K562 (cell line): ENCODE measurements around the gene CCNB1. TPM values are rescaled to one million over a fixed set of nuclear protein-coding genes. Genes with fewer than 3 reads are reported as not detected.

Experiments used
- ATAC-seq: fragments of 200-7000 bp; cut with Tn5 transposase; 3 replicates; pipeline ENCODE4 v1.9.1; 2020; ENCODE audit warnings: moderate library complexity
- BruUV-seq: library from RNA; stranded (reverse); fragments of 400-500 nt; replicated peaks from 2 replicates; lab custom pipeline; 2021; lab: Mats Ljungman, UMichigan
- CTCF ChIA-PET: fragments of 300-600 bp; formaldehyde crosslinking; extraction: SDS; loops from one replicate; lab custom pipeline; 2021; ENCODE audit warnings: low intra/inter-chr PET ratio; lab: Yijun Ruan, JAX
- POLR2A ChIA-PET: fragments of 300-600, 350-650 bp; sonication (Branson Sonifier 250); formaldehyde crosslinking; extraction: SDS; loops from one replicate; lab custom pipeline; 2021; ENCODE audit warnings: antibody characterized with exemption, inconsistent platforms; lab: Yijun Ruan, JAX
- DNase-seq, 4 experiments: peaks; one replicate each; pipeline versions ENCODE4 v3.0.0 to v3.0.0-alpha.2; 2011 to 2018; ENCODE audit warnings: low spot score in 3 of 4, mixed read lengths in 3 of 4; ENCODE audit errors: extremely low read depth in 1 of 4
- FAIRE-seq: peaks from 2 replicates; lab custom pipeline; 2011; peaks lifted over from hg19 to GRCh38; lab: Jason Lieb, UNC
- H2AFZ ChIP-seq: 2 replicates; pipeline ENCODE4 v1.6.0; 2011; ENCODE audit warnings: low read depth, low read length, control low read depth, inconsistent platforms
- H3K27ac ChIP-seq: fragments of 200-600 bp; 3 replicates; pipeline ENCODE4 v1.8.0; 2011; ENCODE audit warnings: low read depth, mild to moderate bottlenecking, control low read depth, inconsistent platforms, low read length, moderate library complexity, mixed read lengths; ENCODE audit errors: extremely low read depth
- H3K27me3 ChIP-seq, 2 experiments: fragments of 300-600 bp in 1 of 2; 2 replicates in 1 of 2; 3 replicates in 1 of 2; pipeline versions ENCODE4 v1.6.0 to v1.8.0; 2011; ENCODE audit warnings: inconsistent platforms in 2 of 2, low read length in 2 of 2, mild to moderate bottlenecking in 1 of 2, mixed read lengths in 1 of 2, moderate library complexity in 1 of 2; ENCODE audit not compliant: control insufficient read depth in 2 of 2, insufficient read depth in 2 of 2
- H3K36me3 ChIP-seq: fragments of 300-600 bp; 3 replicates; pipeline ENCODE4 v1.8.0; 2011; ENCODE audit warnings: mild to moderate bottlenecking, low read length, inconsistent platforms; ENCODE audit not compliant: control insufficient read depth, insufficient read depth
- H3K4me1 ChIP-seq, 2 experiments: fragments of 200-600 bp in 1 of 2; replicated peaks in 1 of 2; 2 replicates in 1 of 2; 3 replicates in 1 of 2; pipeline versions ENCODE4 v1.5.1 to v1.8.0; 2011; ENCODE audit warnings: inconsistent platforms in 2 of 2, low read length in 2 of 2, mild to moderate bottlenecking in 1 of 2, mixed read lengths in 1 of 2, moderate library complexity in 1 of 2; ENCODE audit not compliant: control insufficient read depth in 2 of 2, insufficient read depth in 2 of 2
- H3K4me2 ChIP-seq: 2 replicates; pipeline ENCODE4 v1.6.1; 2011; ENCODE audit warnings: low read length, control low read depth, inconsistent platforms, mixed read lengths; ENCODE audit not compliant: insufficient read depth
- H3K4me3 ChIP-seq: fragments of 200-600 bp; sonication (generic), shearing (Covaris generic); 2 replicates; pipeline ENCODE4 v1.5.1; 2016; ENCODE audit warnings: control low read depth, inconsistent platforms
- H3K79me2 ChIP-seq: fragments of 200-600 bp; 3 replicates; pipeline ENCODE4 v1.8.0; 2011; ENCODE audit warnings: low read length, inconsistent platforms; ENCODE audit not compliant: control insufficient read depth, insufficient read depth
- H3K9ac ChIP-seq, 2 experiments: 2 replicates each; pipeline versions ENCODE4 v1.6.0 to v1.6.1; 2011; ENCODE audit warnings: low read depth in 2 of 2, low read length in 2 of 2, control low read depth in 1 of 2, inconsistent platforms in 1 of 2, mild to moderate bottlenecking in 1 of 2, mixed read lengths in 1 of 2; ENCODE audit not compliant: insufficient read depth in 1 of 2
- H3K9me1 ChIP-seq: one replicate; pipeline ENCODE4 v1.6.0; 2011; ENCODE audit warnings: inconsistent platforms, mild to moderate bottlenecking, low read length, moderate library complexity; ENCODE audit not compliant: control insufficient read depth, insufficient read depth
- H3K9me3 ChIP-seq: replicated peaks from 2 replicates; pipeline ENCODE4 v1.5.1; 2011; ENCODE audit warnings: low read depth, low read length, inconsistent platforms; ENCODE audit not compliant: control insufficient read depth, insufficient read depth
- H4K20me1 ChIP-seq: replicated peaks from 2 replicates; pipeline ENCODE4 v1.6.1; 2011; ENCODE audit warnings: low read length, inconsistent platforms, mixed read lengths; ENCODE audit not compliant: control insufficient read depth, insufficient read depth
- BRF1 ChIP-seq: IDR thresholded peaks from 3 replicates; pipeline ENCODE4 v1.6.1; 2011; ENCODE audit warnings: borderline replicate concordance, mild to moderate bottlenecking; ENCODE audit not compliant: insufficient read length; ENCODE audit errors: extremely low read depth
- CAMTA2 ChIP-seq: fragments of 250-450 bp; sonication (Bioruptor Pico); conservative IDR thresholded peaks from 2 replicates; pipeline ENCODE4 v1.5.1; 2022
- E2F3 ChIP-seq: fragments of 250-450 bp; sonication (Bioruptor Pico); IDR thresholded peaks from 2 replicates; pipeline ENCODE4 v1.4.0; 2020; ENCODE audit warnings: mild to moderate bottlenecking
- ELK1 ChIP-seq: sonication (generic); formaldehyde crosslinking; IDR thresholded peaks from 2 replicates; pipeline ENCODE4 v1.8.1; 2022; ENCODE audit warnings: missing genetic modification reagents
- HLTF ChIP-seq: fragments of 450-650 bp; IDR thresholded peaks from 2 replicates; pipeline ENCODE4 v1.6.1; 2016
- HMG20A ChIP-seq: fragments of 450-650 bp; formaldehyde crosslinking; conservative IDR thresholded peaks from 2 replicates; pipeline ENCODE4 v1.4.0; 2020; ENCODE audit warnings: mild to moderate bottlenecking, mixed read lengths
- MBD2 ChIP-seq: sonication (generic); IDR thresholded peaks from 2 replicates; pipeline ENCODE4 v1.6.1; 2016; ENCODE audit warnings: low read depth, borderline replicate concordance
- MTA1 ChIP-seq: fragments of 450-650 bp; IDR thresholded peaks from 2 replicates; pipeline ENCODE4 v1.6.1; 2017; ENCODE audit warnings: borderline replicate concordance
- NCOA1 ChIP-seq: fragments of 450-650 bp; IDR thresholded peaks from 2 replicates; pipeline ENCODE4 v1.6.1; 2016; ENCODE audit warnings: low read depth
- PHF21A ChIP-seq: fragments of 450-650 bp; IDR thresholded peaks from 2 replicates; pipeline ENCODE4 v1.6.1; 2017; ENCODE audit warnings: low read depth, borderline replicate concordance
- PYGO2 ChIP-seq: fragments of 450-650 bp; IDR thresholded peaks from 2 replicates; pipeline ENCODE4 v1.6.1; 2016; ENCODE audit warnings: mild to moderate bottlenecking, missing genetic modification characterization, moderate library complexity, missing compliant biosample characterization
- RBM22 ChIP-seq: fragments of 200-400 bp; formaldehyde crosslinking; IDR thresholded peaks from 2 replicates; pipeline ENCODE4 v1.6.1; 2018; ENCODE audit warnings: low read length, low read depth; ENCODE audit not compliant: poor library complexity, severe bottlenecking
- XRCC5 ChIP-seq: fragments of 200-400 bp; formaldehyde crosslinking; IDR thresholded peaks from 2 replicates; pipeline ENCODE4 v1.6.1; 2017; ENCODE audit warnings: low read depth, mild to moderate bottlenecking, low read length
- ZFX ChIP-seq: sonication (generic); formaldehyde crosslinking; IDR thresholded peaks from 2 replicates; pipeline ENCODE4 v1.8.0; 2022; ENCODE audit warnings: mild to moderate bottlenecking, missing genetic modification reagents, moderate library complexity
- ZNF146 ChIP-seq: IDR thresholded peaks from one replicate; pipeline ENCODE4 v1.6.1; 2018; ENCODE audit warnings: missing compliant biosample characterization; ENCODE audit not compliant: unreplicated experiment
- ZNF197 ChIP-seq: fragments of 200-800 bp; sonication (Bioruptor generic); IDR thresholded peaks from 2 replicates; pipeline ENCODE4 v1.6.1; 2016; ENCODE audit warnings: low read depth, missing genetic modification characterization, missing compliant biosample characterization
- ZNF282 ChIP-seq: sonication (generic); formaldehyde crosslinking; IDR thresholded peaks from 2 replicates; pipeline ENCODE4 v1.8.1; 2023; ENCODE audit warnings: missing genetic modification reagents
- ZNF41 ChIP-seq: fragments of 250-450 bp; sonication (Bioruptor Pico); conservative IDR thresholded peaks from 2 replicates; pipeline ENCODE4 v1.4.0; 2020; ENCODE audit warnings: mild to moderate bottlenecking
- ZNF592 ChIP-seq: fragments of 450-650 bp; IDR thresholded peaks from 2 replicates; pipeline ENCODE4 v1.6.1; 2017; ENCODE audit warnings: antibody characterized with exemption, mild to moderate bottlenecking
- ZNF75A ChIP-seq: fragments of 450-650 bp; formaldehyde crosslinking; IDR thresholded peaks from 2 replicates; pipeline ENCODE4 v1.4.0; 2020; ENCODE audit warnings: mild to moderate bottlenecking
- WGBS: fragments of 100-300 bp; shearing (Covaris generic); methylation state at CpG from one replicate; pipeline ENCODE4 v1.1.6; 2016; ENCODE audit warnings: low coverage, mixed read lengths; ENCODE audit not compliant: insufficient coverage; ENCODE audit errors: missing lambda C conversion rate; 5-methylcytosine and 5-hydroxymethylcytosine counted together
- in situ Hi-C: fragments of 300-500 bp; cut with MboI; formaldehyde crosslinking; loops from 4 replicates; pipeline ENCODE4 v1.15.0; 2018; ENCODE audit warnings: inconsistent platforms, mixed read lengths
- intact Hi-C: fragments of 100-400 bp; cut with micrococcal nuclease; formaldehyde crosslinking; loops from 2 replicates; pipeline ENCODE4 v1.14.2; 2022
- polyA plus RNA-seq, 8 experiments: library from polyadenylated mRNA; depleted of rRNA in 4 of 8; stranded (reverse) in 5 of 8; unstranded in 3 of 8; fragments of >200 nt; fragmentation: Nextera tagmentation in 2 of 8; fragmentation: Illumina TruSeq in 1 of 8; extraction: Ambion mirVana in 2 of 8; extraction: Trizol in 1 of 8; gene quantifications; 2 replicates each; pipeline versions ENCODE4 v1.2.1 to v1.2.3, GENCODE V29; 2011 to 2014; ENCODE audit warnings: inconsistent platforms in 1 of 8, missing spikeins in 1 of 8
- total RNA-seq, 7 experiments: library from RNA; depleted of rRNA in 6 of 7; stranded (reverse); fragments of >200 nt in 6 of 7; fragmentation: Illumina TruSeq in 2 of 7; extraction: Trizol in 2 of 7; gene quantifications; 2 replicates each; pipeline versions ENCODE4 v1.2.1 to v1.2.3, GENCODE V29; 2011 to 2021; ENCODE audit warnings: low replicate concordance in 1 of 7

Gene CCNB1
- total and polyA plus RNA-seq, 9 of the 15 experiments (the other 6 are each of a cell fraction or from before 2014, with no cell fraction given) = 165 to 679 (median 271) TPM

- TF ChIP-seq MTA1 = no peak
- no peak for TF ChIP-seq E2F3 (CRISPR knock-in tag)
- no peak for TF ChIP-seq CAMTA2 (CRISPR knock-in tag)
- no peak for TF ChIP-seq RBM22
- no peak for TF ChIP-seq ZNF282 (CRISPR knock-in tag)
- TF ChIP-seq PYGO2 (tag) = no peak
- no peak for TF ChIP-seq ZNF592
- TF ChIP-seq ZNF146 (CRISPR knock-in tag) = no peak
- TF ChIP-seq HLTF = no peak
- TF ChIP-seq ZNF197 = no peak
- TF ChIP-seq PHF21A = no peak
- no peak for TF ChIP-seq ZFX (CRISPR knock-in tag)
- no peak for TF ChIP-seq ELK1
- no peak for TF ChIP-seq XRCC5
- TF ChIP-seq BRF1 = no peak
- no peak for TF ChIP-seq NCOA1
- TF ChIP-seq ZNF41 (CRISPR knock-in tag) = no peak
- TF ChIP-seq HMG20A = no peak
- TF ChIP-seq ZNF75A (CRISPR knock-in tag) = no peak
- no peak for TF ChIP-seq MBD2
- no peaks in the 10 kb centered on the region for H3K9me3 ChIP-seq
- H3K79me2 ChIP-seq = no peaks in the 10 kb centered on the region
- ATAC-seq (no peak), FAIRE-seq (no peak), DNase-seq (no peak)
- BruUV-seq = no TSS peak
- WGBS = 69% methylated on average over 3 of the region's 3 CpGs
- H3K27me3 ChIP-seq = no peaks in the 10 kb centered on the region
- in situ Hi-C loops = no loop called here
- no peak overlapping the region for H3K4me3 ChIP-seq
- H3K36me3 ChIP-seq = no peaks in the 10 kb centered on the region
- H3K9me1 ChIP-seq = no peaks in the 10 kb centered on the region
- CTCF ChIA-PET = no interaction called here
- POLR2A ChIA-PET = no interaction called here
- no peak overlapping the region for H3K4me2 ChIP-seq
- H3K9ac ChIP-seq = no peak overlapping the region
- no peaks in the 10 kb centered on the region for H4K20me1 ChIP-seq
- H3K4me1 ChIP-seq = no peaks in the 10 kb centered on the region
- H2AFZ ChIP-seq = no peak overlapping the region
- no peak overlapping the region for H3K27ac ChIP-seq
- intact Hi-C loops = no loop called here
Measured at GRCh38 chr5:69158039-69158438, 8.9 kb upstream of the CCNB1 start.
